NCI-H146 treated with DMSO at 0.1 percent for 48 hours (cell line): ENCODE data around the gene SV2B.

Experiments
- DNase-seq: peaks from one replicate; lab custom pipeline; 2025; ENCODE audit not compliant: unreplicated experiment; lab: John Stamatoyannopoulos, UW

SV2B gene

GRCh38 chr15:91101608-91101920 is 1.5 kb downstream of the SV2B start:
- no peak for DNase-seq

GRCh38 chr15:91102546-91103330 is 2.7 kb downstream of the SV2B start:
- no peak for DNase-seq

- no peak for DNase-seq
These were observed 4.1 kb downstream of the SV2B start for GRCh38 chr15:91104111-91104510.

- no peak for DNase-seq
These were observed 8.4 kb downstream of the SV2B start for GRCh38 chr15:91108421-91108820.

GRCh38 chr15:91109885-91110284 is 9.8 kb downstream of the SV2B start:
- no peak for DNase-seq

GRCh38 chr15:91110407-91110806 is 10.3 kb downstream of the SV2B start:
- DNase-seq = no peak

- DNase-seq = no peak
These were observed 13.0 kb downstream of the SV2B start for GRCh38 chr15:91113030-91113429.

GRCh38 chr15:91114301-91114700 is 14.2 kb downstream of the SV2B start:
- no peak for DNase-seq

GRCh38 chr15:91116113-91117067 is 16.3 kb downstream of the SV2B start:
- peak; percentile 92 for DNase-seq

GRCh38 chr15:91117375-91117774 is 17.3 kb downstream of the SV2B start:
- no peak for DNase-seq

- no peak for DNase-seq
These were observed 18.9 kb downstream of the SV2B start for GRCh38 chr15:91118817-91119590.

GRCh38 chr15:91122296-91122695 is 22.2 kb downstream of the SV2B start:
- DNase-seq = no peak

- DNase-seq = no peak
These were observed 24.1 kb downstream of the SV2B start for GRCh38 chr15:91124132-91124531.

GRCh38 chr15:91125162-91125561 is 25.1 kb downstream of the SV2B start:
- DNase-seq = no peak

- no peak for DNase-seq
These were observed 26.0 kb downstream of the SV2B start for GRCh38 chr15:91126080-91126479.

- peak; percentile 24 for DNase-seq
These were observed 27.3 kb downstream of the SV2B start for GRCh38 chr15:91127236-91127955.

GRCh38 chr15:91128016-91128415 is 28.0 kb downstream of the SV2B start:
- no peak for DNase-seq

GRCh38 chr15:91129436-91129835 is 29.4 kb downstream of the SV2B start:
- DNase-seq = no peak

- DNase-seq = no peak
These were observed 32.0 kb downstream of the SV2B start for GRCh38 chr15:91132079-91132478.

- peak; percentile 27 for DNase-seq
These were observed 33.5 kb downstream of the SV2B start for GRCh38 chr15:91133511-91133910.
